GM21515 (cell line): ENCODE measurements around the gene FAM187B.
A peak's percentile ranks its signal among the peaks of the same experiment; 100 is the strongest.
"Not testable (repeated sequence)": the region's sequence is repeated elsewhere in the genome, so short reads cannot be mapped to it uniquely, and the experiment has no call there.

Experiments
- ATAC-seq: cut with Tn5 transposase; IDR thresholded peaks from one replicate; pipeline ENCODE4 v1.9.1; 2021; ENCODE audit not compliant: unreplicated experiment

Gene FAM187B

GRCh38 chr19:35262101-35262761, 33.7 kb upstream of the FAM187B start:
- no peak for ATAC-seq

DNA sequence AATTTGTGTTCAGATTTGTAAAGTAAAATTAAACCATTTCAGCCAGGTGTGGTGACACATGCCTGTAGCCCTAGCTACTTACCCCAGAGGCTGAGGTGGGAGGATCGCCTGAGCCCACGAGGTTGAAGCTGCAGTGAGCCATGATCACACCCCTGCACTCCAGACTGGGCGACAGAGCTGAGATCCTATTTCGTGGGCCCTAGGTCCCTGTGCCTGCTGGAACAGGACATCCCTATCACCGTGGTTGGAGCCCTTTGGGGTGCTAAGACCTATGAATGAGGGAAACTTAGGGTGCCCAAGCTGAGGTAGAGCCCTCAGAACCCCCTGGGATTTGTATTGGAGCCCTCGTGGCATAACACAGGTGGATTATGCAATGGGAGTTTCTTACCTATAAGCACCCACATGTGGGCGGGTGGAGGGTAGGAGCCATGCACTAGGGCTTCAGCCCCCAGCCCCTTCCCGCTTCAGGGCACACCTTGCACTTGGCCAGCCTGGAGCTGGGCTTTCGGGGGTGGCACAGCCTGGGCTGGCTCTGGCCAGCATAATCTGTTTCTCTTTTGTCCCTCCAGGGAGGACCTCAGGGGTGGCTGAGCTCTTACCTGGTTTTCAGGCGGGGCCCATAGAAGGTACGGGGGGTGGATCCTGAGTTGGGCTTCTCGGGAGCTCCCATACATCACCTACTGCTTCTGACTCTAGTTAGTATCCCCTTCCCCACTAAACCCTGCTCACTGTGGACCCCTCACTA, 33.0 kb upstream of the FAM187B start:
- ATAC-seq, result no peak

DNA sequence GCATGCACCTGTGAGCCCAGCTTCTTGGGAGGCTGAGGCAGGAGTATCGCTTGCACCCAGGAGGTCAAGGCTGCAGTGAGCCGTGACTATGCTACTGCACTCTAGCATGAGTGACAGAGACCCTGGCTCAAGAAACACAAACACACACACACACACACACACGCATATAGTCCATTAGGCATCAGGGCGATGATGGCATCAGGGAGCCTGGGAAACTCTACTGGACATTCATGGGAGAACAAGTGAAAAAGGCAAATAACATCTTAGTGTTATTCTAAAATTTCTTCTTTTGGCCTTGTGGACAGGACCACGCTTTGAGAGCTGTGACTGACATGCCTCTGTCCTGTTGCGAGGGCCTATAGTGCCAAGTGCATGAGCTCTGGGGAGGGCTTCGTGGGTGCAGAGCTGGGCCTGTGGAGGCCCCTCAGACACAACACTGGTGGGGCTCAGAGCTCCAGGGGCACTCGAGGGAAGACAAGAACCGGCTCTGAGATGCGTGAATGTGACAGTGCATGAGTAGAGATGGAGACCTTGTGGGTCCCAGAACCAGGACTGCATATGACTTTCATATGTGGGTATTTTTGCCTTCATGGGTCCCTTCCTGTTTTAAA, 32.3 kb upstream of the FAM187B start:
- no peak for ATAC-seq

DNA sequence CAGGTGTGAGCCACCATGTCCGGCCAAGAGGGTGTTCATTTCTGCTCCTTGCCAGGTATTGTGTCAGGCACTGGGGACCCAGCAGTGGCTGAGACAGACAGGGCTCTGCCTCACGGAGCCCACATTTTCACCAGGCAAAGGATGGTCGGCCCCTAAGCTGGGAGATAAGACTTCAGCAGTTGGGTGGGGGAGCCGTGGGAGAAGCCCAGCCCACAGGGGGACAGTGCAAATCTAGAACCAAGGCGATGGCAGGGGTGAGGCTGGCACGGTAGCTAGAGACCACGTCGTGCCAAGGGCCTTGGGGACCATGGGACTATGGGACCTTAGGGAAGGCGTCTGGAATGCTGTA, 28.5 kb upstream of the FAM187B start:
- ATAC-seq, result no peak

DNA sequence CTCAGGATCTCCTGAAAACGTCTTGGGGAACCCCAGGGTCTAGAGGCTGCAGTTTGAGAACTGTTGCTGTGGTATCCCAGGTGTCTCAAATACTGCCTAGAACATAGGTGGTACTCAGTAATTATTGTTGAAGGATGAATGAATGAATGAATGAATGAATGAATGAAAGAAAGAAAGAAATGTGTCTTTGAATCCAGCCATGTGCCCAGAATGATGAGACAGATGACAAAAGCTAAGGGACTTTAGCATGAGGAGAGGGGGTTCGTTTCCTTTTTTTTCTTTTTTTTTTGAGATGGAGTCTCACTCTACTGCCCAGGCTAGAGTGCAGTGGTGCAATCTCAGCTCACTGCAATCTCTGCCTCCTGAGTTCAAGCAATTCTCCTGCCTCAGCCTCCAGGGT, 28.0 kb upstream of the FAM187B start:
- no peak for ATAC-seq

GRCh38 chr19:35254341-35255297, 26.1 kb upstream of the FAM187B start:
- ATAC-seq, result no peak

- no peak for ATAC-seq
Measured at GRCh38 chr19:35253316-35254286, 25.1 kb upstream of the FAM187B start.

DNA sequence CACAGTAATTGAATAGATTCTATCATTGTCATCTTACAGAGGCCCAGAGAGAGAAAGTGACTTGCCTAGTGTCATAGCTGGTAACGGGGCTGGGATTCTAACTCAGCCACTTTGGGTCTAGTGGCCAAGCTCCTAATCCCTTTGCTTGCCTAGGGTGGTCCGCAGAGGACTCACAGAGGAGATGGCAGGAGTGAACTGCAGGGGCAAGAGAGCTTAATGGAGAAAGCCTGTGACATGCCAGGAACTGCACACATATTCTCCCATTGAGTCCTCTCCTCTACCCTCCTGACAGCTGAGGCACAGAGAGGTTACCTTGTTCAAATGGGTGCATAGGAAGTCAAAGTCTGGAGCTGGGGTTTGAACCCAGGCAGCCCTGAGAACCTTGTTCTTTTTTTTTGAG, 22.9 kb upstream of the FAM187B start:
- no peak for ATAC-seq

DNA sequence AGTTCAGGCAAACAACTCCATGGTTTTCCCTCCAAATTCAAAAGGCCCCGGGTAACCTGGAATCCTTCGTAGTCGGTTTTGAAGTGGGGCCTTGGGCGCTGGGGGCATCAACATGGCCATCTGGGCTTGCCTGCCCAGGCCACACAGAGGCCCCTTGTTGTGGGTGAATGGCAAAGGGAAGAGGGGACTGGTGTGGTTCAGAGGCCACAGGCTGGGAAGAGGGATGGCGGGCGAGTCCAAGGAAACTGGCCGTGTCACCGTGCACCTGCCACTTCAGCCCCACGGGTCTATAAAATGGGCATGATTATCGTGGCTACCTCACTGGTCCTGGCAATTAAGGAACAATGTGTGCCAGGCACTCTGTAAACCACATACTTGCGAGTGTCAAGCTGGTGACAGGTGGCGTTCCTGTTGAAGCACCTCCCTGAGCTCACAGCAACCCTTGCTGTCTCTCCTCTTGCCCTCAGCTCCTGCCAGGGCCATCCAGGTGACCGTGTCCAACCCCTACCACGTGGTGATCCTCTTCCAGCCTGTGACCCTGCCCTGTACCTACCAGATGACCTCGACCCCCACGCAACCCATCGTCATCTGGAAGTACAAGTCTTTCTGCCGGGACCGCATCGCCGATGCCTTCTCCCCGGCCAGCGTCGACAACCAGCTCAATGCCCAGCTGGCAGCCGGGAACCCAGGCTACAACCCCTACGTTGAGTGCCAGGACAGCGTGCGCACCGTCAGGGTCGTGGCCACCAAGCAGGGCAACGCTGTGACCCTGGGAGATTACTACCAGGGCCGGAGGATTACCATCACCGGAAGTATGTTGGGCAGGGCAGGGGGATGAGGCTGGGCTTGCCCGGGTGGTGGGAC, 21.5 kb upstream of the FAM187B start:
- no peak for ATAC-seq

DNA sequence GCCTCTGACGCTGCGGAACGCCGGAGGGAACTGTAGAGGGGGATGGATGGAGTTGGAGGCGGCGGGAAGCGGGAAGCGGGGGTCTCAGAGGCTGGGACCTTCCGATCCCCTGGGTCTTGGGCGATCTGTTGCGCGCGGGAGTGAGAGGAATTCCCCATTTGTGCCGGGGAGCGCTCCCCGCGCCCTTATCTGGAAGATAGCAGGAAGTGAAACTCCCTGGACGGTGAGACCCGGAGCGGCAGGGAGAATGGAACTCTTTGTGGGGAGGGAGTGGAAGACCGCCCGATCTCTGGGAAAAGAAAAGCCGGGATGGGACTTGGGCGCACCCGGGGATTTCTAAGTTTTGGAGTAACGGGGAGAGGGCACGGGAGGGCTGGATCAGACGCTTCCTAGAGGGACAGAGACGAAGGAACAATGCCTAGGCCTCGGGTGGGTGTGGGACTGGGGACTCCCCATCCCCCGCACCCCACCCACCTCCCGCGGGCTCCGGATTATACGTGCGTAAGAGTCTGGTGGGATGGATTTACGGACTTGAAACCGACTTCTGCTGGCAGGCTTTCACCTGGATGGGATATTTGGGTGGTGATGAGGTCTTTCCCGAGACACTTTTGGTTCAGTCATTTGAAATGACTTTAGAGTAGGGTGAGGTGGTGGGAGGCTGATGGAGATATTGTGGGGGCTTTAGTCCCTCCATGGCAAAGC, 20.8 kb upstream of the FAM187B start:
- ATAC-seq, result no peak

DNA sequence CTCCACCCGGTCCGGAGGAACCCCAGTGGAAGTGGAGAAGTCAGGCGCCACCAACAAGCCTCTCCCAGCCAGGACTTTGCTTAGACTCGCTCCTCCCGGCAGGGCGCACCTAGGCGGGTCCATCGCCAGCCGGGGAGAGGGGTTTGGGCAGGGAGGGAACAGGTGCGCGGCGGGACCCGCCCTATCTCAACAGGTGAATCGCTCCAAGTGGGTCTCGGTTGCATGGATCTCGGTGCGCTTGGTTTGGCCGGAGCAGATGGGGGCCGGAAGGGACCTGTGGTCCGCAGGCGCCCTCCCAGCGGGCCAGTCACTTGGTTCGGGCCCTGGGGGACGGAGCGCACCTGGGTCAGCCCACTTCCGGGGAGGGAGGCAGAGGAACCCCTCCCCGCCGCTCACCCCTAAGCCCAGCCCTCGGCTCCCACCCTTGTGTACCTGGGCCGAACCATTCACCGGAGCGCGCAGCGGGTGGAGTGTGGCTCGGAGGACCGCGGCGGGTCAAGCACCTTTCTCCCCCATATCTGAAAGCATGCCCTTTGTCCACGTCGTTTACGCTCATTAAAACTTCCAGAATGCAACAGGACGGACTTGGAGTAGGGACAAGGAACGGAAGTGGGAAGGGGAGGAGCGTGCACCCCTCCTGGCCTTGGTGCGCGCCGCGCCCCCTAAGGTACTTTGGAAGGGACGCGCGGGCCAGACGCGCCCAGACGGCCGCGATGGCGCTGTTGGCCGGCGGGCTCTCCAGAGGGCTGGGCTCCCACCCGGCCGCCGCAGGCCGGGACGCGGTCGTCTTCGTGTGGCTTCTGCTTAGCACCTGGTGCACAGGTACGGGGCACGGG, 20.0 kb upstream of the FAM187B start, which contains the start of gene LSR:
Gene LSR, plus strand, starts transcription at position 693 of the 836 bp plus-strand sequence. Its CDS starts 21 bp downstream, at position 714.
- ATAC-seq, result peak; percentile 86

- ATAC-seq, result peak; percentile 40
Measured at GRCh38 chr19:35247526-35248309, 19.2 kb upstream of the FAM187B start.

DNA sequence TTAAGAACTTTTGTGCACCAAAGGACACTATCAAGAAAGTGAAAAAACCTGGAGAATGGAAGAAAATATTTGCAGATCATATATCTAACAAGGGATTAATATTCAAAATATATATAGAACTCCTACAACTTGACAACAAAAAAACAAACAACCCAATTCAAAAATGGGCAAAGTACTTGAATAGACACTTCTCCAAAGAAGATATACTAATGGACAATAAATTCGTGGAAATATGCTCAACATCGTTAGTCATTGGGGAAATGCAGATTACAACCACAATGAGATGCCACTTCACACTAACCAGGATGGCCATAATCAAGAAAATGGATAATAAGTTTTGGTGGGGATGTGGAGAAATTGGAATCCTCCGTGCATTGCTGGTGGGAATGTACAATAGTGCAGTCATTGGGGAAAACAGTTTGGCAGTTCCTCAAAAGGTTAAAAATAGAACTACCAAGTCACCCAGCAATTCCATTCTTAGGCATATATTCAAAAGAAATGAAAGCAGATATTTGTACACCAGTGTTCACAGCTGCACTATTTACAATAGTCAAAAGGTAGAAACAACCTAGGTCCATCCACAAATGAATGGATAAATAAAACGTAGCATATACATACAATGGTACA, 18.0 kb upstream of the FAM187B start:
- no peak for ATAC-seq

DNA sequence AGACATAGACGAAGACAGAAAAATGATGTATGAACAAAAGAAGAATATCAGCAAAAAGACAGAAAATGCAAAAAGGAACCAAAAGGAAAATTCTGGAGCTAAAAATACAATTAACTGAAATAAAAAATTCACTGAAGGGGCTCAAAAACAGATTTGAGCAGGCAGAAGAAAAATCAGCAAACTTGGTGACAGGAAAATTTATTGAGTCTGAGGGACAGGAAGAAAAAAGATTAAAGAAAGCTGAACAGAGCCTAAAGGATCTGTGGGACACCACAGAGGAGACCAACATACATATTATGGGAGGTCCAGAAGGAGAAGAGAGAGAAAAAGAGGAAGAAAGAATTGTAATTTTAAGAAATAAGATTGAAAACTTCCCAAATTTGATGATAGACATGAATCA, 12.9 kb upstream of the FAM187B start:
- ATAC-seq, result no peak

- ATAC-seq, result no peak
Measured at GRCh38 chr19:35240327-35240726, 11.8 kb upstream of the FAM187B start.

DNA sequence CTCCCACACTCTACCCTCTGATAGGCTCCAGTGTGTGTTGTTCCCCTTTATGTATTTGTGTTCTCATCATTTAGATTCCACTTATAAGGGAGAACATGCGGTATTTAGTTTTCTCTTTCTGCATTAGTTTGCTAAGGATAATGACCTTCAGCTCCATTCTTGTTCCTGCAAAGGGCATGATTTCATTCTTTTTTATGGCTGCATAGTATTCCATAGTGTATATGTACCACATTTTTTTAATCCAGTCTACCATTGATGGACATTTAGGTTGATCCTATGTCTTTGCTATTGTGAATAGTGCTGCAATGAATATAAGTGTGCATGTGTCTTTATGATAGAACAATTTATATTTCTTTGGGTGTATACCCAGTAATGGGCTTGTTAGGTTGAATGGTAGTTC, 11.1 kb upstream of the FAM187B start:
- not testable (repeated sequence) for ATAC-seq
